Skeletal muscle satellite cell (primary cell): ENCODE measurements around the gene SKA2.

Source experiments
- small RNA-seq: library from RNA; depleted of rRNA; stranded (forward); fragments of <200 nt; gene quantifications from one replicate; pipeline ENCODE3, GENCODE V24; 2012

Gene SKA2

Small RNAs within 50 kb of the gene (small RNA-seq; reads per million reads assigned to genes)
- 94.8 reads per million, percentile 97 among the genes with 10 or more reads in this experiment for gene MIR301A
- 28.7 reads per million, percentile 95 among the genes with 10 or more reads in this experiment for gene MIR454
- gene RNU2-58P = 15.1 reads per million, percentile 93 among the genes with 10 or more reads in this experiment
